OCI-LY7 (cell line): ENCODE results near the gene FUT8.

Experiments
- EZH2phosphoT487 ChIP-seq: fragments of 200-600 bp; sonication (generic); IDR thresholded peaks from 2 replicates; pipeline ENCODE4 v1.6.1; 2018; ENCODE audit warnings: low read depth, borderline replicate concordance, mild to moderate bottlenecking, mixed run types, antibody characterized with exemption, low read length, moderate library complexity, mixed read lengths
- TF ChIP-seq, protein P1 (sequence below): fragments of 200-600 bp; sonication (generic); conservative IDR thresholded peaks from 2 replicates; pipeline ENCODE4 v1.5.1; 2014; ENCODE audit warnings: mild to moderate bottlenecking, antibody characterized with exemption, low read length, moderate library complexity, mixed read lengths

GRCh38 chr14:65718629-65719028 is 306.1 kb downstream of the FUT8 start:
- TF ChIP-seq, protein P1, sequence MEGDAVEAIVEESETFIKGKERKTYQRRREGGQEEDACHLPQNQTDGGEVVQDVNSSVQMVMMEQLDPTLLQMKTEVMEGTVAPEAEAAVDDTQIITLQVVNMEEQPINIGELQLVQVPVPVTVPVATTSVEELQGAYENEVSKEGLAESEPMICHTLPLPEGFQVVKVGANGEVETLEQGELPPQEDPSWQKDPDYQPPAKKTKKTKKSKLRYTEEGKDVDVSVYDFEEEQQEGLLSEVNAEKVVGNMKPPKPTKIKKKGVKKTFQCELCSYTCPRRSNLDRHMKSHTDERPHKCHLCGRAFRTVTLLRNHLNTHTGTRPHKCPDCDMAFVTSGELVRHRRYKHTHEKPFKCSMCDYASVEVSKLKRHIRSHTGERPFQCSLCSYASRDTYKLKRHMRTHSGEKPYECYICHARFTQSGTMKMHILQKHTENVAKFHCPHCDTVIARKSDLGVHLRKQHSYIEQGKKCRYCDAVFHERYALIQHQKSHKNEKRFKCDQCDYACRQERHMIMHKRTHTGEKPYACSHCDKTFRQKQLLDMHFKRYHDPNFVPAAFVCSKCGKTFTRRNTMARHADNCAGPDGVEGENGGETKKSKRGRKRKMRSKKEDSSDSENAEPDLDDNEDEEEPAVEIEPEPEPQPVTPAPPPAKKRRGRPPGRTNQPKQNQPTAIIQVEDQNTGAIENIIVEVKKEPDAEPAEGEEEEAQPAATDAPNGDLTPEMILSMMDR = no peak
- no peak for TF ChIP-seq EZH2phosphoT487
